HCT116 (cell line): Measurements from ENCODE around the gene DCHS2. TPM values are rescaled to one million over a fixed set of nuclear protein-coding genes. Genes with fewer than 3 reads are reported as not detected.

Experiments
- ATAC-seq: fragments of 200-7000 bp; cut with Tn5 transposase; 2 replicates; pipeline ENCODE4 v1.9.1; 2020; ENCODE audit warnings: mild to moderate bottlenecking, moderate library complexity
- BruUV-seq: library from RNA; stranded (reverse); fragments of 400-500 nt; replicated peaks from 2 replicates; lab custom pipeline; 2021; lab: Mats Ljungman, UMichigan
- CTCF ChIA-PET: fragments of 300-600 bp; sonication (Branson Sonifier 250); formaldehyde crosslinking; loops from one replicate; lab custom pipeline; 2021; ENCODE audit warnings: antibody characterized with exemption; lab: Charles Lee
- POLR2A ChIA-PET: fragments of 300-600, 350-600 bp; sonication (Branson Sonifier 250); formaldehyde crosslinking; loops from one replicate; lab custom pipeline; 2021; ENCODE audit warnings: antibody characterized with exemption; lab: Charles Lee
- RAD21 ChIA-PET, 2 experiments: fragments of 300-600 bp; sonication (Branson Sonifier 250); formaldehyde crosslinking; loops; one replicate each; lab custom pipeline; 2023; ENCODE audit warnings: low total read pairs in 2 of 2; ENCODE audit not compliant: uncharacterized antibody in 2 of 2, unreplicated experiment in 2 of 2, low non-redundant PET in 1 of 2; lab: Charles Lee
- DNase-seq: peaks from one replicate; pipeline ENCODE4 v3.0.0-alpha.2; 2010; ENCODE audit warnings: low read depth, low spot score
- H2AFZ ChIP-seq: fragments of 200-600 bp; shearing (Covaris generic), sonication (generic); 2 replicates; pipeline ENCODE4 v1.6.1; 2017; ENCODE audit warnings: low read depth, mixed run types, mixed read lengths, antibody characterized with exemption, low read length; ENCODE audit not compliant: poor library complexity, severe bottlenecking
- H3K27ac ChIP-seq: 2 replicates; pipeline ENCODE4 v1.5.1; 2012; ENCODE audit warnings: low read depth, low read length
- H3K27me3 ChIP-seq: fragments of 200-600 bp; sonication (generic); 2 replicates; pipeline ENCODE4 v1.6.1; 2016; ENCODE audit warnings: mixed run types, low read length, mixed read lengths; ENCODE audit not compliant: insufficient read depth
- H3K36me3 ChIP-seq, 2 experiments: fragments of 200-500 bp in 1 of 2; fragments of 200-600 bp in 1 of 2; sonication (Bioruptor generic) in 1 of 2; sonication (generic) in 1 of 2; 2 replicates each; pipeline versions ENCODE4 v1.5.1 to v1.6.1; 2014 to 2016; ENCODE audit warnings: low read length in 2 of 2, inconsistent platforms in 1 of 2, mixed read lengths in 1 of 2, mixed run types in 1 of 2; ENCODE audit not compliant: insufficient read depth in 2 of 2, control insufficient read depth in 1 of 2
- H3K4me1 ChIP-seq, 2 experiments: fragments of 200-600 bp in 1 of 2; sonication (generic) in 1 of 2; 2 replicates each; pipeline versions ENCODE4 v1.5.1 to v1.6.1; 2012 to 2017; ENCODE audit warnings: low read length in 2 of 2, inconsistent platforms in 1 of 2, mild to moderate bottlenecking in 1 of 2, mixed read lengths in 1 of 2, mixed run types in 1 of 2, moderate library complexity in 1 of 2; ENCODE audit not compliant: insufficient read depth in 2 of 2, control insufficient read depth in 1 of 2
- H3K4me2 ChIP-seq: fragments of 200-600 bp; sonication (generic); 2 replicates; pipeline ENCODE4 v1.6.1; 2017; ENCODE audit warnings: mixed run types, low read length, mixed read lengths
- H3K4me3 ChIP-seq, 2 experiments: fragments of 200-600 bp in 1 of 2; sonication (generic) in 1 of 2; replicated peaks in 1 of 2; 2 replicates each; pipeline ENCODE4 v1.5.1; 2011 to 2016; ENCODE audit warnings: low read length in 2 of 2, control low read depth in 1 of 2, low read depth in 1 of 2, mild to moderate bottlenecking in 1 of 2, mixed read lengths in 1 of 2, mixed run types in 1 of 2
- H3K79me2 ChIP-seq: fragments of 200-600 bp; sonication (generic); 2 replicates; pipeline ENCODE4 v1.6.1; 2017; ENCODE audit warnings: mild to moderate bottlenecking, mixed run types, low read length, moderate library complexity, mixed read lengths; ENCODE audit not compliant: insufficient read depth
- H3K9ac ChIP-seq: fragments of 200-600 bp; sonication (generic); 2 replicates; pipeline ENCODE4 v1.6.1; 2016; ENCODE audit warnings: low read length, mixed read lengths
- H3K9me2 ChIP-seq: fragments of 200-600 bp; sonication (generic), shearing (Covaris generic); 2 replicates; pipeline ENCODE4 v1.6.1; 2017; ENCODE audit warnings: mixed run types, mild to moderate bottlenecking, moderate library complexity; ENCODE audit not compliant: insufficient read depth
- H3K9me3 ChIP-seq, 2 experiments: fragments of 200-500 bp in 1 of 2; fragments of 200-600 bp in 1 of 2; sonication (Bioruptor generic) in 1 of 2; sonication (generic) in 1 of 2; 2 replicates each; pipeline ENCODE4 v1.6.1; 2014 to 2017; ENCODE audit warnings: low read length in 2 of 2, mixed read lengths in 2 of 2, inconsistent platforms in 1 of 2, low read depth in 1 of 2, mild to moderate bottlenecking in 1 of 2, mixed run types in 1 of 2, moderate library complexity in 1 of 2; ENCODE audit not compliant: control insufficient read depth in 1 of 2, insufficient read depth in 1 of 2
- H4K20me1 ChIP-seq: fragments of 200-600 bp; sonication (generic), shearing (Covaris generic); 2 replicates; pipeline ENCODE4 v1.6.1; 2017; ENCODE audit warnings: mixed run types, mild to moderate bottlenecking, moderate library complexity; ENCODE audit not compliant: insufficient read depth
- EGR1 ChIP-seq: IDR thresholded peaks from 2 replicates; pipeline ENCODE4 v1.6.1; 2012; ENCODE audit warnings: low read depth
- ELF1 ChIP-seq: IDR thresholded peaks from 2 replicates; pipeline ENCODE4 v1.6.1; 2012; ENCODE audit warnings: low read depth, borderline replicate concordance
- FOSL1 ChIP-seq: IDR thresholded peaks from 2 replicates; pipeline ENCODE4 v1.6.1; 2012; ENCODE audit warnings: low read depth
- JUND ChIP-seq: IDR thresholded peaks from 2 replicates; pipeline ENCODE4 v1.6.1; 2012
- POLR2A ChIP-seq: IDR thresholded peaks from 2 replicates; pipeline ENCODE4 v1.7.0; 2011; ENCODE audit warnings: borderline replicate concordance; ENCODE audit not compliant: insufficient read depth, insufficient read length; ENCODE audit errors: extremely low read depth
- SP1 ChIP-seq: IDR thresholded peaks from 2 replicates; pipeline ENCODE4 v1.6.1; 2012; ENCODE audit warnings: low read depth
- SRF ChIP-seq: IDR thresholded peaks from 2 replicates; pipeline ENCODE4 v1.6.1; 2012; ENCODE audit warnings: low read depth
- TCF7L2 ChIP-seq: IDR thresholded peaks from 2 replicates; pipeline ENCODE4 v1.7.0; 2011; ENCODE audit warnings: borderline replicate concordance, inconsistent platforms; ENCODE audit not compliant: insufficient read depth, insufficient read length; ENCODE audit errors: extremely low read depth
- YY1 ChIP-seq: IDR thresholded peaks from 2 replicates; pipeline ENCODE4 v1.6.1; 2011; ENCODE audit warnings: low read length, low read depth, moderate library complexity, mild to moderate bottlenecking; ENCODE audit not compliant: insufficient replicate concordance; ENCODE audit errors: extremely low read depth
- ZFX ChIP-seq: fragments of 450-650 bp; IDR thresholded peaks from 2 replicates; pipeline ENCODE4 v1.6.1; 2017
- intact Hi-C: fragments of 100-400 bp; cut with micrococcal nuclease; formaldehyde crosslinking; loops from 2 replicates; pipeline ENCODE4 v1.10.0; 2022
- total RNA-seq: library from RNA; stranded (reverse); gene quantifications from one replicate; pipeline ENCODE4 v1.2.1, GENCODE V29; 2021; ENCODE audit not compliant: unreplicated experiment
- TF ChIP-seq, protein P1 (sequence below): IDR thresholded peaks from 2 replicates; pipeline ENCODE4 v1.6.1; 2012
- TF ChIP-seq, protein P2 (sequence below): IDR thresholded peaks from 2 replicates; pipeline ENCODE4 v1.6.1; 2012
- TF ChIP-seq, protein P3 (sequence below), 3 experiments: fragments of 200-600 bp in 1 of 3; sonication (generic) in 1 of 3; IDR thresholded peaks in 2 of 3; conservative IDR thresholded peaks in 1 of 3; 2 replicates each; pipeline ENCODE4 v1.5.1; 2012 to 2017; ENCODE audit warnings: low read depth in 2 of 3, low read length in 2 of 3, antibody characterized with exemption in 1 of 3, borderline replicate concordance in 1 of 3, control low read depth in 1 of 3, mild to moderate bottlenecking in 1 of 3, mixed read lengths in 1 of 3, mixed run types in 1 of 3, moderate library complexity in 1 of 3; ENCODE audit not compliant: insufficient read depth in 1 of 3
- TF ChIP-seq, protein P4 (sequence below): IDR thresholded peaks from 2 replicates; pipeline ENCODE4 v1.6.1; 2012; ENCODE audit warnings: low read depth
- TF ChIP-seq, protein P5 (sequence below): IDR thresholded peaks from 2 replicates; pipeline ENCODE4 v1.6.1; 2011; ENCODE audit warnings: mild to moderate bottlenecking, low read length, moderate library complexity; ENCODE audit not compliant: insufficient replicate concordance; ENCODE audit errors: extremely low read depth

DCHS2 gene
- total RNA-seq, 1 experiment from 2014 or later = 0.05 TPM

DNA sequence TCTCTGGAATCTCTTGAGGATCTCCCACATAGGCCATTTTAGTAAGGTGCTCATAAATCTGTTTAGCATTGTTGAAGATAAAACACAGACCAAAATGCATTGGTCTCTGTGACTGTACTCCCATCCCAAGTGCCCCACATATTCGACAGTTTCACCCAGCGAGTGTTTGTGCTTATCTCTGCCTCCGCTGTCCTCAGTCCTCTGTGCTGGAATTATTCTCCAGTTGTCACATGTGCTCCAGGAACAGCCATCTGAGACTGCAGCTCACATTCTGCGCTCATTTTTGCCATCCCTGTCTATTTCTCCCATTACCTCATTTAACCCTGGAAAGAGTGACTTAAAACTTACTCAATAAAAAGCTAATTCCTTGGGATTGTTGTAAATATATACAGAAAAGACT is 27.6 kb upstream of the DCHS2 start:
- Histone ChIP-seq H3K36me3 (no peaks in the 10 kb centered on the region), H3K9me3 (no peaks in the 10 kb centered on the region), H3K9ac (no peak overlapping the region), H3K4me3 (no peak overlapping the region), H3K4me1 (no peaks in the 10 kb centered on the region), H3K27me3 (peaks cover 3% of the 10 kb centered on the region; the same call in 1 of the 2 replicates), H3K9me2 (no peaks in the 10 kb centered on the region), H3K4me2 (no peak overlapping the region), H3K79me2 (no peaks in the 10 kb centered on the region), H2AFZ (no peak overlapping the region), H4K20me1 (no peaks in the 10 kb centered on the region), H3K27ac (no peak overlapping the region)
- POLR2A ChIA-PET = no interaction called here
- no peak for ATAC-seq
- RAD21 ChIA-PET = no interaction called here
- intact Hi-C loops = no loop called here
- CTCF ChIA-PET = interaction anchor here (2.2 kb wide), 1 partner anchor 13 kb away, joined by 9 read pairs; no protein-coding TSS in a partner anchor
- TF ChIP-seq SRF (no peak), FOSL1 (no peak), TCF7L2 (no peak), YY1 (no peak), EGR1 (no peak), ELF1 (no peak), SP1 (no peak), ZFX (no peak), JUND (no peak), POLR2A (no peak)
- TF ChIP-seq, protein P1, sequence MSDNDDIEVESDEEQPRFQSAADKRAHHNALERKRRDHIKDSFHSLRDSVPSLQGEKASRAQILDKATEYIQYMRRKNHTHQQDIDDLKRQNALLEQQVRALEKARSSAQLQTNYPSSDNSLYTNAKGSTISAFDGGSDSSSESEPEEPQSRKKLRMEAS = no peak
- TF ChIP-seq, protein P2, sequence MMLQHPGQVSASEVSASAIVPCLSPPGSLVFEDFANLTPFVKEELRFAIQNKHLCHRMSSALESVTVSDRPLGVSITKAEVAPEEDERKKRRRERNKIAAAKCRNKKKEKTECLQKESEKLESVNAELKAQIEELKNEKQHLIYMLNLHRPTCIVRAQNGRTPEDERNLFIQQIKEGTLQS = no peak
- TF ChIP-seq, protein P3, sequence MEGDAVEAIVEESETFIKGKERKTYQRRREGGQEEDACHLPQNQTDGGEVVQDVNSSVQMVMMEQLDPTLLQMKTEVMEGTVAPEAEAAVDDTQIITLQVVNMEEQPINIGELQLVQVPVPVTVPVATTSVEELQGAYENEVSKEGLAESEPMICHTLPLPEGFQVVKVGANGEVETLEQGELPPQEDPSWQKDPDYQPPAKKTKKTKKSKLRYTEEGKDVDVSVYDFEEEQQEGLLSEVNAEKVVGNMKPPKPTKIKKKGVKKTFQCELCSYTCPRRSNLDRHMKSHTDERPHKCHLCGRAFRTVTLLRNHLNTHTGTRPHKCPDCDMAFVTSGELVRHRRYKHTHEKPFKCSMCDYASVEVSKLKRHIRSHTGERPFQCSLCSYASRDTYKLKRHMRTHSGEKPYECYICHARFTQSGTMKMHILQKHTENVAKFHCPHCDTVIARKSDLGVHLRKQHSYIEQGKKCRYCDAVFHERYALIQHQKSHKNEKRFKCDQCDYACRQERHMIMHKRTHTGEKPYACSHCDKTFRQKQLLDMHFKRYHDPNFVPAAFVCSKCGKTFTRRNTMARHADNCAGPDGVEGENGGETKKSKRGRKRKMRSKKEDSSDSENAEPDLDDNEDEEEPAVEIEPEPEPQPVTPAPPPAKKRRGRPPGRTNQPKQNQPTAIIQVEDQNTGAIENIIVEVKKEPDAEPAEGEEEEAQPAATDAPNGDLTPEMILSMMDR (IDR thresholded peaks at IDR 0.05 in 2 of 3, conservative IDR thresholded peaks at IDR 0.05 in 1 of 3; ENCODE audit: borderline replicate concordance in 1 of 3, insufficient read depth in 1 of 3, low read depth in 2 of 3, low read length in 2 of 3) = no peak
- TF ChIP-seq, protein P4, sequence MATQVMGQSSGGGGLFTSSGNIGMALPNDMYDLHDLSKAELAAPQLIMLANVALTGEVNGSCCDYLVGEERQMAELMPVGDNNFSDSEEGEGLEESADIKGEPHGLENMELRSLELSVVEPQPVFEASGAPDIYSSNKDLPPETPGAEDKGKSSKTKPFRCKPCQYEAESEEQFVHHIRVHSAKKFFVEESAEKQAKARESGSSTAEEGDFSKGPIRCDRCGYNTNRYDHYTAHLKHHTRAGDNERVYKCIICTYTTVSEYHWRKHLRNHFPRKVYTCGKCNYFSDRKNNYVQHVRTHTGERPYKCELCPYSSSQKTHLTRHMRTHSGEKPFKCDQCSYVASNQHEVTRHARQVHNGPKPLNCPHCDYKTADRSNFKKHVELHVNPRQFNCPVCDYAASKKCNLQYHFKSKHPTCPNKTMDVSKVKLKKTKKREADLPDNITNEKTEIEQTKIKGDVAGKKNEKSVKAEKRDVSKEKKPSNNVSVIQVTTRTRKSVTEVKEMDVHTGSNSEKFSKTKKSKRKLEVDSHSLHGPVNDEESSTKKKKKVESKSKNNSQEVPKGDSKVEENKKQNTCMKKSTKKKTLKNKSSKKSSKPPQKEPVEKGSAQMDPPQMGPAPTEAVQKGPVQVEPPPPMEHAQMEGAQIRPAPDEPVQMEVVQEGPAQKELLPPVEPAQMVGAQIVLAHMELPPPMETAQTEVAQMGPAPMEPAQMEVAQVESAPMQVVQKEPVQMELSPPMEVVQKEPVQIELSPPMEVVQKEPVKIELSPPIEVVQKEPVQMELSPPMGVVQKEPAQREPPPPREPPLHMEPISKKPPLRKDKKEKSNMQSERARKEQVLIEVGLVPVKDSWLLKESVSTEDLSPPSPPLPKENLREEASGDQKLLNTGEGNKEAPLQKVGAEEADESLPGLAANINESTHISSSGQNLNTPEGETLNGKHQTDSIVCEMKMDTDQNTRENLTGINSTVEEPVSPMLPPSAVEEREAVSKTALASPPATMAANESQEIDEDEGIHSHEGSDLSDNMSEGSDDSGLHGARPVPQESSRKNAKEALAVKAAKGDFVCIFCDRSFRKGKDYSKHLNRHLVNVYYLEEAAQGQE = no peak
- TF ChIP-seq, protein P5, sequence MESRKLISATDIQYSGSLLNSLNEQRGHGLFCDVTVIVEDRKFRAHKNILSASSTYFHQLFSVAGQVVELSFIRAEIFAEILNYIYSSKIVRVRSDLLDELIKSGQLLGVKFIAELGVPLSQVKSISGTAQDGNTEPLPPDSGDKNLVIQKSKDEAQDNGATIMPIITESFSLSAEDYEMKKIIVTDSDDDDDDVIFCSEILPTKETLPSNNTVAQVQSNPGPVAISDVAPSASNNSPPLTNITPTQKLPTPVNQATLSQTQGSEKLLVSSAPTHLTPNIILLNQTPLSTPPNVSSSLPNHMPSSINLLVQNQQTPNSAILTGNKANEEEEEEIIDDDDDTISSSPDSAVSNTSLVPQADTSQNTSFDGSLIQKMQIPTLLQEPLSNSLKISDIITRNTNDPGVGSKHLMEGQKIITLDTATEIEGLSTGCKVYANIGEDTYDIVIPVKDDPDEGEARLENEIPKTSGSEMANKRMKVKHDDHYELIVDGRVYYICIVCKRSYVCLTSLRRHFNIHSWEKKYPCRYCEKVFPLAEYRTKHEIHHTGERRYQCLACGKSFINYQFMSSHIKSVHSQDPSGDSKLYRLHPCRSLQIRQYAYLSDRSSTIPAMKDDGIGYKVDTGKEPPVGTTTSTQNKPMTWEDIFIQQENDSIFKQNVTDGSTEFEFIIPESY = no peak
- no TSS peak for BruUV-seq
- no peak for DNase-seq
